ENCODE measurements around the gene PNMA8A.

DNA sequence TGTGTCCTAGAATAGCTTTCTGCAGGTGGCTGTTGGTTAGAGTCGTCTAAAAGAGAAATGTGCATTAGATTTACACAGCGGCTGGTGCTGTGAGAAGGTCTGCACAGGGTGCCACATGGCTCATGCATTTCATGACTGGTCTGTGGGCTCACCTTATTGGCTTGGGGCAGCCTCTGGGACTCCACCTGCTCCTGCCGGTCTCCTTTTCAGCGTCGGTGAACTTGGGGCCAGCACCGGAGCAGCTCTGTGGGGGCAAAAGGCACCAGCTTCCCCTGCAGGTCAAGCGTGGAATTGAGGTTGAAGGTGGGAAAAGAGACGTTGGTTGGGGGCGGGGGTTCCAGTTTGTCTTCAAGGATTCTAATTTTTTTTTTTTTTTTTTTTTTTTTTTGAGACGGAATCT lies 39.5 kb downstream of the PNMA8A start:
- TF ChIP-seq, protein P1, sequence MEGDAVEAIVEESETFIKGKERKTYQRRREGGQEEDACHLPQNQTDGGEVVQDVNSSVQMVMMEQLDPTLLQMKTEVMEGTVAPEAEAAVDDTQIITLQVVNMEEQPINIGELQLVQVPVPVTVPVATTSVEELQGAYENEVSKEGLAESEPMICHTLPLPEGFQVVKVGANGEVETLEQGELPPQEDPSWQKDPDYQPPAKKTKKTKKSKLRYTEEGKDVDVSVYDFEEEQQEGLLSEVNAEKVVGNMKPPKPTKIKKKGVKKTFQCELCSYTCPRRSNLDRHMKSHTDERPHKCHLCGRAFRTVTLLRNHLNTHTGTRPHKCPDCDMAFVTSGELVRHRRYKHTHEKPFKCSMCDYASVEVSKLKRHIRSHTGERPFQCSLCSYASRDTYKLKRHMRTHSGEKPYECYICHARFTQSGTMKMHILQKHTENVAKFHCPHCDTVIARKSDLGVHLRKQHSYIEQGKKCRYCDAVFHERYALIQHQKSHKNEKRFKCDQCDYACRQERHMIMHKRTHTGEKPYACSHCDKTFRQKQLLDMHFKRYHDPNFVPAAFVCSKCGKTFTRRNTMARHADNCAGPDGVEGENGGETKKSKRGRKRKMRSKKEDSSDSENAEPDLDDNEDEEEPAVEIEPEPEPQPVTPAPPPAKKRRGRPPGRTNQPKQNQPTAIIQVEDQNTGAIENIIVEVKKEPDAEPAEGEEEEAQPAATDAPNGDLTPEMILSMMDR (IDR thresholded peaks at IDR 0.05; ENCODE audit: insufficient read depth, low read length): no peak
- no peak for TF ChIP-seq GABPA (IDR thresholded peaks at IDR 0.05; ENCODE audit: low read depth)
- TF ChIP-seq, protein P2, sequence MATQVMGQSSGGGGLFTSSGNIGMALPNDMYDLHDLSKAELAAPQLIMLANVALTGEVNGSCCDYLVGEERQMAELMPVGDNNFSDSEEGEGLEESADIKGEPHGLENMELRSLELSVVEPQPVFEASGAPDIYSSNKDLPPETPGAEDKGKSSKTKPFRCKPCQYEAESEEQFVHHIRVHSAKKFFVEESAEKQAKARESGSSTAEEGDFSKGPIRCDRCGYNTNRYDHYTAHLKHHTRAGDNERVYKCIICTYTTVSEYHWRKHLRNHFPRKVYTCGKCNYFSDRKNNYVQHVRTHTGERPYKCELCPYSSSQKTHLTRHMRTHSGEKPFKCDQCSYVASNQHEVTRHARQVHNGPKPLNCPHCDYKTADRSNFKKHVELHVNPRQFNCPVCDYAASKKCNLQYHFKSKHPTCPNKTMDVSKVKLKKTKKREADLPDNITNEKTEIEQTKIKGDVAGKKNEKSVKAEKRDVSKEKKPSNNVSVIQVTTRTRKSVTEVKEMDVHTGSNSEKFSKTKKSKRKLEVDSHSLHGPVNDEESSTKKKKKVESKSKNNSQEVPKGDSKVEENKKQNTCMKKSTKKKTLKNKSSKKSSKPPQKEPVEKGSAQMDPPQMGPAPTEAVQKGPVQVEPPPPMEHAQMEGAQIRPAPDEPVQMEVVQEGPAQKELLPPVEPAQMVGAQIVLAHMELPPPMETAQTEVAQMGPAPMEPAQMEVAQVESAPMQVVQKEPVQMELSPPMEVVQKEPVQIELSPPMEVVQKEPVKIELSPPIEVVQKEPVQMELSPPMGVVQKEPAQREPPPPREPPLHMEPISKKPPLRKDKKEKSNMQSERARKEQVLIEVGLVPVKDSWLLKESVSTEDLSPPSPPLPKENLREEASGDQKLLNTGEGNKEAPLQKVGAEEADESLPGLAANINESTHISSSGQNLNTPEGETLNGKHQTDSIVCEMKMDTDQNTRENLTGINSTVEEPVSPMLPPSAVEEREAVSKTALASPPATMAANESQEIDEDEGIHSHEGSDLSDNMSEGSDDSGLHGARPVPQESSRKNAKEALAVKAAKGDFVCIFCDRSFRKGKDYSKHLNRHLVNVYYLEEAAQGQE (IDR thresholded peaks at IDR 0.05; ENCODE audit: insufficient replicate concordance, low read depth): no peak
- TF ChIP-seq SPI1 (IDR thresholded peaks at IDR 0.05; ENCODE audit: borderline replicate concordance, low read depth): no peak
- TF ChIP-seq POLR2AphosphoS5 (IDR thresholded peaks at IDR 0.05; ENCODE audit: low read depth): no peak

Measured in HL-60 (cell line).